Head of caudate nucleus (tissue), 42 donors: ENCODE data around the gene MYCBPAP.

ENCODE experiments used
- DNase-seq, 42 donors: peaks; one replicate each; pipeline versions ENCODE4 v3.0.0 to v3.0.0-alpha.2; 2020 to 2021; ENCODE audit warnings: mixed read lengths in 7 of 42
- intact Hi-C: fragments of 100-400 bp; cut with DNase I; formaldehyde crosslinking; loops from one replicate; pipeline ENCODE4 v1.15.0; 2022

Gene MYCBPAP

DNA sequence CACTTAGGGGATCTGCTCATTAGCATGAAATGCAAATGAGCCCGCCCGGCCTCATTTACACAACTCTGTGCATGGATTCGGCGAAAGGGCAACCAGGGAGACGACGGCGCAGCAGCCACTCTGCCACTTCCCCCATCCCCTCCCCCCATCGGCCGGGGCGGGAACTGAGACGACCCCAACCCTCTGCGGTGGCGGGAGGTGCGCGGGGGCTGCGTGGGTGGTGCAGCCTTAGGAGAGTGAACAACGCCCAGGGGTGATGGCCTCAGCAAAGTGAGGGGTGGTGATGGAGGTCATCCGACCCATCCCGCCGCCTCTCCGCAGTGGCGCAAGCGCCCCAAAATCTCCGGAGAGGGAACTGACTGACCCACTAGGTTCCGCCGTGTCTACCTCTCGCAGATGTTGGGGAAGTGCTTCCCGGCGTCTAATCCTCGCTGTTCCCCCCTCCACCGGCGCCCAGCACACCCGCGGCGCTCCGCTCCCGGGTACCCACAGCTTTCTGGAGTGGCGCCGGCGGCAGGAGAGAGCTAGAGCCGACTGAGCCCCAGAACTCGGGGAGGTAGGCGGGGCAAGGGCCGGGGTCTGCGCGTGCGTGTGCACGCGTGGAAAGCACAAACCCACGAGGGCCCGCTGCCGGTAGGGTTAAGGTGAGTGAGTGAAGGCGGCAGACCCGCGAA lies 50.8 kb downstream of the MYCBPAP start:
- DNase-seq: peak in 4 of 42 donors; percentile 30 to 56 (median 33)
- intact Hi-C loops: no loop called here

GRCh38 chr17:50559674-50560184 lies 51.5 kb downstream of the MYCBPAP start:
- DNase-seq: peak in 4 of 42 donors; percentile 24 to 45 (median 36)
- intact Hi-C loops: no loop called here

GRCh38 chr17:50560185-50560824 lies 52.1 kb downstream of the MYCBPAP start, which contains the start of gene CACNA1G:
TSS of gene CACNA1G (plus strand) at chr17:50560715. CDS start at chr17:50561460, 745 bp downstream.
- peak; percentile 67 to 94 (median 87) for DNase-seq
- intact Hi-C loops: no loop called here

DNA sequence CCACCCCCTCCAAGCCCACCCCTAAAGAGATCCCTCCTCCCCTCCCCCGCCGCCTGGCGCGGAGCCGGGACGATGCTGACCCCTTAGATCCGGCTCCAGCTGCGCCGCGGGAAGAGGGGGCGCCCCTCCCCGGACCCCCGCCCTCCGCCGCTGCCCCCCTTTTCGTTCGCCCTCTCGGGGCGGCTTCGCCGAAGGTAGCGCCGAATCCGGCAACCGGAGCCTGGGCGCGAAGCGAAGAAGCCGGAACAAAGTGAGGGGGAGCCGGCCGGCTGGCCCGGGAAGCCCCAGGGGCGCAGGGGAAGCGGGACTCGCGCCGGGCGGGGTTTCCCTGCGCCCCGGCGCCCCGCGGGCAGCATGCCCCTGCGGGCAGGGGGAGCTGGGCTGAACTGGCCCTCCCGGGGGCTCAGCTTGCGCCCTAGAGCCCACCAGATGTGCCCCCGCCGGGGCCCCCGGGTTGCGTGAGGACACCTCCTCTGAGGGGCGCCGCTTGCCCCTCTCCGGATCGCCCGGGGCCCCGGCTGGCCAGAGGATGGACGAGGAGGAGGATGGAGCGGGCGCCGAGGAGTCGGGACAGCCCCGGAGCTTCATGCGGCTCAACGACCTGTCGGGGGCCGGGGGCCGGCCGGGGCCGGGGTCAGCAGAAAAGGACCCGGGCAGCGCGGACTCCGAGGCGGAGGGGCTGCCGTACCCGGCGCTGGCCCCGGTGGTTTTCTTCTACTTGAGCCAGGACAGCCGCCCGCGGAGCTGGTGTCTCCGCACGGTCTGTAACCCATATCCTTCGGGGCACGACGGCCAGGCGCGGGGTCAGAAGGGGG lies 52.9 kb downstream of the MYCBPAP start:
- DNase-seq: no peak
- intact Hi-C loops: no loop called here

DNA sequence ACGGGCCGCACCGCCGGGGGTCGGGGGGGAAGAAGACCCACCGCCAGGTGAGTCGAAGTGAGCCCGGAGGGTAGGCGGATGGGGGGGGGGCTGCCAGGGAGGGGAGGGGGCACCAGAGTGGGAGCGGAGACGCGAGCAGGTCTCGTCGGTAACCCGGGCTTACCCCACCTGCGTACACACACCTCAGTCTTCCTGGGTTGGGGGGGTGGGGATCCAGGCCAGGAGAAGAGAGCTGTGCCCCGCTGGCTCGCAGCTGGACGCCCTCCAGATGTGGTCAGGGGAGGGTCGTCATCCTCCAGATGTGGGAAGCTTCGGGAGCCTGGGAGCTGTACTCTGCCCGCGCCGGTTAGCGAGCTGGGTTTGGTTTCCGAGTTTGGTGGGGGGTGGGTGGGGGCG lies 53.5 kb downstream of the MYCBPAP start:
- intact Hi-C loops: no loop called here
- DNase-seq: no peak

GRCh38 chr17:50562242-50563091 lies 54.2 kb downstream of the MYCBPAP start:
- no peak for DNase-seq
- intact Hi-C loops: no loop called here

DNA sequence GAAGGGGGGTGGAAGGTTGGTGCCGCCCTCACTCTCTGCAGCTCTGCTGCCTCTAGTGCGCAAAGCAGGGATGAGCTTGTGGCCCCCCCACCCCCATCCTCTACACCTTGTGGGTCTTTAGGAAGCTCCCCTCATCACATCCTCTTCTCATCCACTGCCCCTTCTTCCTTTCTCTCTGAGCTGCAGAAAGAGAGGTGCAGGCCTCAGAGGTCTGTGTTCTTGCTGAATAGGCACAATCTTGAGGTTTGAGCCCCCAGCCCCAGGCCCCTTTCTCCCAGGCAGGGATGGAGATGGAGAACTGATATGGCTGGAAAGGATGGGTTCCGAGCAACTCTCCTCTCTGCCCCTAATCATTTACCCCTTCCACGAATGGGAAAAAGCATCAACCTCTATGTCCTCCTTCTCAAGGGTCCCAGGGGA lies 54.9 kb downstream of the MYCBPAP start:
- intact Hi-C loops: no loop called here
- DNase-seq: no peak

DNA sequence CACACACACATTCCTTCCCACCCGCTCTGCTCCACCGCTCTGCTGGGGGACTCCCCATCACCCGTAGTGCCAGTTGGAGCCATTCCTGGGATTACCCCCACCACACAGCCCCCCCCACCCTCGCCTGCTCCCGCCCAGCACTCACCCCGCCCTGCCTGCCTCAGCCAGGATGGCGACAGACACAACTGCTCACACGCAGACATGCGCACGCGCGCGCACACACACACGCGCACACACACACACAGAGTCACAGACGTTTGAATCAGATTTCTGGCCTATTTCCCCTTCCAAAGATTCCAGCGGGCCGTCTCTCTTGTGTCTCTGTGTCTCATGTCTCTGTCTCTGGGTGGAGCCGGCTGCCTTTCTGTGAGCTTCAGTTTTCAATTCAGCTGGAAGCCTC lies 56.7 kb downstream of the MYCBPAP start:
- peak; percentile 30 to 83 (median 66) for DNase-seq

GRCh38 chr17:50565402-50566350 lies 57.4 kb downstream of the MYCBPAP start:
- peak; percentile 51 to 95 (median 79) for DNase-seq
- intact Hi-C loops: no loop called here

More for the DNA sequence above, 56.7 kb downstream of the MYCBPAP start:
- intact Hi-C loops: no loop called here

GRCh38 chr17:50566886-50567285 lies 58.6 kb downstream of the MYCBPAP start:
- DNase-seq: no peak
- intact Hi-C loops: no loop called here

- intact Hi-C loops: no loop called here
- DNase-seq: no peak
Measured at GRCh38 chr17:50568659-50569058, 60.4 kb downstream of the MYCBPAP start.

DNA sequence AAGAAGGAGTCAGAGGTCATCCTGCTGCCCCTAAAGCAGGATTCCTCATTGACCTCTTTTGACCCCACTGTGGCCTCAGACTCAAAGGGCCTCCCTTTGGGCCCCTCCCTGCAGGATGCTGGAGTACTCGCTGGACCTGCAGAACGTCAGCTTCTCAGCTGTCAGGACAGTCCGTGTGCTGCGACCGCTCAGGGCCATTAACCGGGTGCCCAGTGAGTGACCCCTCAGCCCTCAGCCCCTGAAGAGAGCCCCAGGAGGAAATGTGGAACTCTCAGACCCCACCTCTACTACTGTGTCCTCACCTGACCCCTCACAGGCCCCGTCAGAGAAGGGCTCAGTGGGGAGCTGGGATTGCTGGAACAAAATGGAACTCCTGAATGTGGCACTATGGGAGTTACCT lies 61.4 kb downstream of the MYCBPAP start:
- intact Hi-C loops: no loop called here

DNA sequence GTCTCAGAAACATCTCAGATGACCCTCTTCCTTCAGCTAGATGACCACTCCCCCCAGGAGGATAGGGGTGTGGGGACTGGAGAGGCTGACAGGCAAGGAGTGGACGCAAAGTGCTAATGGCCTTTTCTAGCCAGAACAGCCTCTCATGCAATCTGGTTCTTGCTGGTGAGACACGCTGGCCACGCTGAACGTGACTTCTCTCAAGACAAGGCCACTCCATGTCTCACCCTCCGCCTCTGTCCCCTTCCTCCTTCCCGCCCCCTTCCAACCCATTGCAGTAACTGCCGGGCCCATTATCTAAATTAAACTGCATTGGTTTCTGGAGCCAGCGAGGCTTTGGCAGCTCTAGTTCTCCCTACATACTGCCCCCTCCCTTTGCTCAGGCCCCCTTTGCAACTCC lies 61.8 kb downstream of the MYCBPAP start:
- intact Hi-C loops: no loop called here
- DNase-seq: no peak

More for the DNA sequence above, 61.4 kb downstream of the MYCBPAP start:
- DNase-seq: no peak

DNA sequence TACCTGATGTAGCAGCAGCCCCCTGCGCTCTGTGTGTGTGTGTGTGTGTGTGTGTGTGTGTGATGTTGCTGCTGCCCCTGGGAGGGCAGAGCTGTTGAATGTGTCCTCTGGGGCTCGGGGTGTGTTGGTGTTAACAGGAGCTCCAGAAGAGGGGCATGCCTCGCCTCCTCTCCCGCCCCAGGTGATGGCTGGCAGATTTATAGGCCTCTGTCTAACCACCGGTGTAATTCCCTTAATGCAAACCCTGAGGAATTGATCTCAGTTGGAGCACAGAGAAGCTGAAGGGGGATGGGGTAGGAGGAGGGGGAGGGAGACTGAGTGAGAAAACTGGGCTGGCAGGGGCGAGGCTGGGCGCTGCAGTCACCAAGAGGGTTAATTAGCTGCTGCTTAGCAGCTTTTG lies 62.3 kb downstream of the MYCBPAP start:
- no peak for DNase-seq
- intact Hi-C loops: no loop called here

DNA sequence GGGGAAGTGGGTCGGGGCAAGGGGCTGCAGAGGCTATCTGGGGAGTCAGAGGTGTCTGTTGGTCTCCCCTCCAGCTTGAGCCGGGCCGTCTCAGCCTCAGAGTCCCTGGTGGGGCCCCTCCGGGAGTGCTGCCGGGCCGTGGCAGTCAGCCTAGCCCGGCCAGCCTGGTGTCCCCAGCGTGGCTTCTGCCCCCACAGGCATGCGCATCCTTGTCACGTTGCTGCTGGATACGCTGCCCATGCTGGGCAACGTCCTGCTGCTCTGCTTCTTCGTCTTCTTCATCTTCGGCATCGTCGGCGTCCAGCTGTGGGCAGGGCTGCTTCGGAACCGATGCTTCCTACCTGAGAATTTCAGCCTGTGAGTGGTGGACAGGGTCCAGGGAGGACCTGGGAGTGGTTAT lies 63.4 kb downstream of the MYCBPAP start:
- intact Hi-C loops: no loop called here
- no peak for DNase-seq

- DNase-seq: no peak
- intact Hi-C loops: no loop called here
Measured at GRCh38 chr17:50572541-50572940, 64.3 kb downstream of the MYCBPAP start.

DNA sequence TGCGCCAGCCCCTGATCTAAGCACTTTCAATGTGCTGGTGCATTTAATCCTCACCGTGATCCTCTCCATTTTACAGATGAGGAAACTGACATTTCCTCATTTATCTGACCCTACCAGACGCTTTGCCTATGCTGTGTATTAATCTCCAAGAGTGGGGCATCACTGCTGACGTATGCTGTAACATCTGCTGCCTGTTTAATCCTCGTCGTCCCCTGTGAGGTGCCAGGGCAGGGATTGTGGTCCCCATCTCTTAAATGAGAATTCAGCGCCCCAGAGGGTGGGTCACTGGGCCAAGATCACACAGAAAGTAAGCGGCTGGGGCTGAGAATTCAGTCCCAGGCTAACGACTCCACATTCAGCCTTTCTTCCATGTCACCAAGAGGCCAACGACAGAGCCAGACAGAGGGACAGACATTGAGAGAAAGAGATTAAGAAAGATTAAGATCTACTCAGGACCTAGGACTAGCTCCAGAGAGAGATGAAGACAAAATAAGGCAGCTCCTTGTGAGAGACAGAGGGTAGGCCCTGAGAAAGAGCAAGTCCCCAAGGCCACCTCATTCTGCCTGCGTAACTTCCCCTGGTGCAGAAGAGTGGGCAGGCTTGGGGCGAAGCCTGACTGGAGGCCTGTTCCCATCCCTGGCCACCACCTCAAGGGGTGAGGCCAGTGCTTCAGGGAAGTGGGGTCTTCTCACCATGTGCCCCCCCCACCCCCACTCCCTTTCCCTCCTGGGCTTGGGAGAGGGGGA lies 65.8 kb downstream of the MYCBPAP start:
- intact Hi-C loops: no loop called here
- no peak for DNase-seq
